ENCODE measurements around the gene CCR5.
"Not testable (repeated sequence)": the region's sequence is repeated elsewhere in the genome, so short reads cannot be mapped to it uniquely, and the experiment has no call there.

Gene CCR5

GRCh38 chr3:46400000-46400734, 29.4 kb downstream of the CCR5 start:
- TF ChIP-seq POLR2A (IDR thresholded peaks at IDR 0.05; ENCODE audit: low read depth, low read length), result no peak
- peak; percentile 59 for DNase-seq (ENCODE audit: insufficient read length, low spot score)
- FAIRE-seq, result peak; percentile 65

DNA sequence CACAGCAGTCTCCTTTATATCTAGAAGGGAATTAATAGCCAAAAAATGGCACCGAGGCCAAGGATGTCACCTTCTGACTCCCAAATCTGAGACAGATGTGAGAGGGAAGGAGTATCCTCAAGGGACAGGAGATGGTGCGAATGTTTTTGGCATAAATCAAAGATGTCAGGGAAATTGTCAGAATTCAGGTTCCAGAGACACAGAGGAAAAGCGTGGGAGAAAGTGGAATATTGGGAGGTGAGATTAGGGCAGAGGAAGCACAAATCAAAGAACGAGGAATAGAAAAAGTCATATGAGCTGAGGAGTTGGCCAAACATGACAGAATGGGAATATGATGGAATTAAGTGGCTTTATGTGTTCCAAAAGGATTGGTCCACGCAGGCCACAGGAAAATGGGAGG, 30.1 kb downstream of the CCR5 start:
- no peak for TF ChIP-seq POLR2A (IDR thresholded peaks at IDR 0.05; ENCODE audit: low read depth, low read length)
- DNase-seq (ENCODE audit: insufficient read length, low spot score), result no peak

DNA sequence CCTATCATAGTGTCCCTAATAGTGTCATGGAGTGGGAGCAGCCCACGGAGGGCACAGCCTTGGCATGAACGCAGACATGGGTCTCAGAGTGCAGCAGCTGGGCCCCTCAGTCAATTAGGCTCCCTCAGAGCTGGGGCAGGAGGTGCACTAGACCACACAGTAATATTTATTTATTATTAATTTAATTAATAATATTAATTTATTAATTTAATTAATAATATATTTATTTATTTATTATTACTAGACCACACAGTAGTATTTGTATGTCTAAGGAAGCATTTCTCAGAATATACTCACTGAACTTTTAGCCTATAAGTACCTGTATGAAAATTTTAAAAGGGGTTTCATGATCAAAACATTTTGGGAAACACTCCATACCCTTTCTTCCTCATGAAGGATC, 30.8 kb downstream of the CCR5 start:
- DNase-seq (ENCODE audit: insufficient read length, low spot score), result no peak
- FAIRE-seq, result no peak
- no peak for TF ChIP-seq POLR2A (IDR thresholded peaks at IDR 0.05; ENCODE audit: low read depth, low read length)

More for the DNA sequence above, 30.1 kb downstream of the CCR5 start:
- no peak for FAIRE-seq

DNA sequence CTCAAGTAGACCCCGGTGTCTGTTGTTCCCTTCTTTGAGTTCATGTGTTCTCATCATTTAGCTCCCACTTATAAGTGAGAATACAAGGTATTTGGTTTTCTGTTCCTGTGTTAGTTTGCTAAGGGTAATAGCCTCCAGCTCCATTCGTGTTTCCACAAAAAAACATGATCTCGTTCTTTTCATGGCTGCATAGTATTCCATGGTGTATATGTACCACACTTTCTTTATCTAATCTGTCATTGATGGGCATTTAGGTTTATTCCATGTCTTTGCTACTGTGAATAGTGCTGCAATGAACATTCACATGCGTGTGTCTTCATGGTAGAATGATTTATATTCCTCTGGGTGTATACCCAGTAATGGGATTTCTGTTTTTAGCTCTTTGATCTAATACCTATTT, 32.2 kb downstream of the CCR5 start:
- not testable (repeated sequence) for DNase-seq (ENCODE audit: insufficient read length, low spot score); FAIRE-seq

GRCh38 chr3:46405301-46406019, 34.7 kb downstream of the CCR5 start:
- DNase-seq (ENCODE audit: insufficient read length, low spot score), result no peak
- no peak for TF ChIP-seq POLR2A (IDR thresholded peaks at IDR 0.05; ENCODE audit: low read depth, low read length)
- FAIRE-seq, result no peak

DNA sequence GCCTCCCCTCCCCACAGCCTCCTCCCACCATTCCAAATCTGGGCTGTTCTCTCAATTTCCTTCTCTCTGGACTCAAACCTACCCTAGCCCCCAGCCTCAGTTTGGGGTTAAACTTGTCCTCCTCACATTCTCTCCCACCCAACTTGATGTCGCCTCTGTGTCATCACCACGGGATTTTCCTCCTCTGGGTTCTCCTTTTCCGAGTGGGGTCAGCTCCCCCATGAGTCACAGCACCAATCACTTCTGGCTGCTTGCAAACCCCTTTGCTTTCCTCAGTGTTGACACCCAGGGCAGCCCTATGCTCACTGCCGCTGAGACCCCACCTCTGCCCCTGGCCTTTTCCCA, 35.7 kb downstream of the CCR5 start:
- FAIRE-seq (no peak), DNase-seq (ENCODE audit: insufficient read length, low spot score) (no peak)
- no peak for TF ChIP-seq POLR2A (IDR thresholded peaks at IDR 0.05; ENCODE audit: low read depth, low read length)

GRCh38 chr3:46406788-46407611, 36.3 kb downstream of the CCR5 start, which contains the start of the genes CCR5AS and CCRL2:
CCR5AS (minus strand) TSS chr3:46407066.
CCRL2 (plus strand) TSS chr3:46407259; CDS start chr3:46408080, 821 bp downstream.
- DNase-seq (ENCODE audit: insufficient read length, low spot score), result peak; percentile 82
- FAIRE-seq, result peak; percentile 76

GRCh38 chr3:46407970-46408369, 37.2 kb downstream of the CCR5 start:
- FAIRE-seq, result no peak
- no peak for DNase-seq (ENCODE audit: insufficient read length, low spot score)
- TF ChIP-seq POLR2A (IDR thresholded peaks at IDR 0.05; ENCODE audit: low read depth, low read length), result no peak

More at GRCh38 chr3:46406788-46407611, 36.3 kb downstream of the CCR5 start, which contains the start of the genes CCR5AS and CCRL2:
- TF ChIP-seq POLR2A (IDR thresholded peaks at IDR 0.05; ENCODE audit: low read depth, low read length), result peak; percentile 28; the same call in 1 of the 2 replicates

GRCh38 chr3:46408853-46409252, 38.1 kb downstream of the CCR5 start:
- DNase-seq (ENCODE audit: insufficient read length, low spot score), result no peak
- FAIRE-seq, result no peak
- TF ChIP-seq POLR2A (IDR thresholded peaks at IDR 0.05; ENCODE audit: low read depth, low read length), result no peak

DNA sequence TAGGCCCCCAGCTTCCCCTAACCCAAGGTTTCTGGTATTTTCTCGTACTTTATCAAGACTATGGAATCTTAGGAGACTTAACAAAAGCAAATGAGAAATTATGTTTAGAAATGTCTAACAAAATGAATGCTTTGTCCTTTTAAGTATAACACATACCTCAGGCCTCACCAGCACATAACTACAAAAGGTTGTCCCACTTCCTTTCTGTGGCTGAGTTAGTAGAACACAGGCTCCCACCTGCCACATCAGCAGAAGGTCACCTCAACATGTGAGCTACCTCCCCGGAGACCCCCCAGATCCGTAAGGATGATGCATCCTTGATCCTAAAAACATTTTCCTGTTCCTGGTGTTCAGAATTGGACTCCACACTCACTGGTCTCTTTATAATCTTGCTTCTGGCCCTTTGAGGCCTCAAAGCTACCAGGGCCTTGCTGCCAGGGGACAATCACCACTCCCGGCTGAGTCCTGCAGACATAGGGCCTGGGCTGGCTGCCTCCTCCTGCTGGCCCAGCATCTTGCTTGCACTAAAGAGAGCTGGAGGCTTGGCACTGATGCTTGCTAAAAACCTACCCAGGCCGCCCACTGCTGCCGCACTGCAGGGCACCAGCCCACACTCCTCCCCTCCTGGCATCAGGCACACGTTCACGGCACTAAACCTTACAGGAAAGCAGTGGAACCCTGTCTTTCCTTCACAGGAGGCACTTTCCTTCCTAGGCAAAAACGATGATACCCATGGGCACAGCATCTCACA, 39.2 kb downstream of the CCR5 start:
- DNase-seq (ENCODE audit: insufficient read length, low spot score), result no peak
- TF ChIP-seq POLR2A (IDR thresholded peaks at IDR 0.05; ENCODE audit: low read depth, low read length), result no peak
- FAIRE-seq, result no peak

GRCh38 chr3:46410669-46411068, 39.9 kb downstream of the CCR5 start:
- FAIRE-seq (no peak), DNase-seq (ENCODE audit: insufficient read length, low spot score) (no peak)
- TF ChIP-seq POLR2A (IDR thresholded peaks at IDR 0.05; ENCODE audit: low read depth, low read length), result no peak

DNA sequence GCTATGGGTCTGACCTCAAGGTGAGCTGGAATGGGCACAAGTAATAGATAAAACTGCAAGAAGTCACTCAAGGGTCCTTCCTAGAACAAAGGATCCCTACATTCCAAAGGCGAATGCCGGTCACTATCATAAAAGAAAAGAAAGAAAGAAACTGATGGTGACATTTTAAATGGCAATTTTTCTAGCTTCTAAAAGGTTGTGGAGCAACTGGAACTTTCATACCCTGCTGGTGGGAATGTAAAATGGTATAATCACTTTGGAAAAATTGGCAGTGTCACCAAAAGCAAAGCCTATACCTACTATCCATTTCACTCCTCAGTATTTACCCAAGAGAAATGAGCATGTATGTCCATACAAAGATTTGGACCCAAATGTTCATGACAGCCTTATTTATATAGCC, 40.5 kb downstream of the CCR5 start:
- DNase-seq (ENCODE audit: insufficient read length, low spot score) (no peak), FAIRE-seq (no peak)
- TF ChIP-seq POLR2A (IDR thresholded peaks at IDR 0.05; ENCODE audit: low read depth, low read length), result no peak

- no peak for TF ChIP-seq POLR2A (IDR thresholded peaks at IDR 0.05; ENCODE audit: low read depth, low read length)
- DNase-seq (ENCODE audit: insufficient read length, low spot score), result no peak
- no peak for FAIRE-seq
Measured at GRCh38 chr3:46412786-46413298, 42.1 kb downstream of the CCR5 start.
